Spleen (tissue), 7 donors: ENCODE measurements around the gene NUP210L.

Experiments
- CTCF ChIP-seq, 11 experiments: fragments of 200-600 bp in 7 of 11; fragments of 450-650 bp in 4 of 11; sonication (generic) in 4 of 11; IDR thresholded peaks in 8 of 11; conservative IDR thresholded peaks in 3 of 11; 1 replicate in 7 of 11; 2 replicates in 4 of 11; pipeline versions ENCODE4 v1.4.0 to v1.8.0; 2016 to 2021; ENCODE audit warnings: antibody characterized with exemption in 11 of 11, inconsistent platforms in 4 of 11, mild to moderate bottlenecking in 1 of 11
- POLR2A ChIP-seq, 3 donors: fragments of 450-650 bp; IDR thresholded peaks; one replicate each; pipeline ENCODE4 v1.5.1; 2017; ENCODE audit warnings: antibody characterized with exemption in 3 of 3, mild to moderate bottlenecking in 1 of 3
- POLR2AphosphoS5 ChIP-seq, 3 donors: sonication (generic); formaldehyde crosslinking; IDR thresholded peaks; one replicate each; pipeline ENCODE4 v1.5.1; 2017; ENCODE audit warnings: antibody characterized with exemption in 3 of 3
- donor health status: DM: no; HTN: no; CAD: no; lungs with moderate emphysema.
- donor health status: DM: no; HTN: no; CAD: no.
- donor health status: DM: no; HTN: no; CAD: no.

GRCh38 chr1:154095456-154096060, 59.3 kb downstream of the NUP210L start:
- TF ChIP-seq POLR2AphosphoS5 (IDR thresholded peaks at IDR 0.05) (no peak), POLR2A (IDR thresholded peaks at IDR 0.05) (no peak), CTCF (IDR thresholded peaks at IDR 0.05 in 8 of 11, conservative IDR thresholded peaks at IDR 0.05 in 3 of 11) (no peak)
